Effector CD8-positive, alpha-beta T cell (primary cell): ENCODE data around the gene TUBGCP6.

Experiments
- DNase-seq: peaks from one replicate; lab custom pipeline; 2025; lab: John Stamatoyannopoulos, UW

Gene TUBGCP6

GRCh38 chr22:50250555-50251476 is 6.0 kb upstream of the TUBGCP6 start, which contains the start of gene HDAC10:
Gene HDAC10, minus strand, starts transcription at chr22:50251265. Its CDS starts 233 bp downstream, at chr22:50251032.
- DNase-seq: peak; percentile 61

GRCh38 chr22:50250249-50250554 is 5.4 kb upstream of the TUBGCP6 start:
- no peak for DNase-seq

- DNase-seq: no peak
Observed at GRCh38 chr22:50249341-50250248, 4.8 kb upstream of the TUBGCP6 start.

GRCh38 chr22:50248196-50249081 is 3.6 kb upstream of the TUBGCP6 start:
- DNase-seq: no peak

- no peak for DNase-seq
Observed at GRCh38 chr22:50247748-50248147, 2.9 kb upstream of the TUBGCP6 start.

GRCh38 chr22:50246242-50247175 is 1.7 kb upstream of the TUBGCP6 start:
- DNase-seq: no peak

- DNase-seq: peak; percentile 73
Observed at GRCh38 chr22:50245214-50246072, 620 bp upstream of the TUBGCP6 start.

- no peak for DNase-seq
Observed at GRCh38 chr22:50243685-50244419, 971 bp downstream of the TUBGCP6 start.

GRCh38 chr22:50242406-50242949 is 2.3 kb downstream of the TUBGCP6 start:
- no peak for DNase-seq

- DNase-seq: no peak
Observed at GRCh38 chr22:50238755-50239154, 6.1 kb downstream of the TUBGCP6 start.

GRCh38 chr22:50236731-50237409 is 8.0 kb downstream of the TUBGCP6 start:
- no peak for DNase-seq

- no peak for DNase-seq
Observed at GRCh38 chr22:50233223-50233622, 11.6 kb downstream of the TUBGCP6 start.

GRCh38 chr22:50232481-50233151 is 12.2 kb downstream of the TUBGCP6 start:
- no peak for DNase-seq

- DNase-seq: no peak
Observed at GRCh38 chr22:50229370-50229769, 15.5 kb downstream of the TUBGCP6 start.

GRCh38 chr22:50228366-50228765 is 16.5 kb downstream of the TUBGCP6 start:
- DNase-seq: no peak

GRCh38 chr22:50227579-50228215 is 17.1 kb downstream of the TUBGCP6 start:
- no peak for DNase-seq

- no peak for DNase-seq
Observed at GRCh38 chr22:50226875-50227165, 18.0 kb downstream of the TUBGCP6 start.
